Limb (tissue), 2 donors: ENCODE measurements around the gene COL6A5.
A peak's percentile ranks its signal among the peaks of the same experiment; 100 is the strongest.

Source experiments
- DNase-seq, 2 donors: peaks; one replicate each; pipeline ENCODE4 v3.0.0-alpha.2; 2016; ENCODE audit errors: extremely low spot score in 2 of 2

Gene COL6A5

DNA sequence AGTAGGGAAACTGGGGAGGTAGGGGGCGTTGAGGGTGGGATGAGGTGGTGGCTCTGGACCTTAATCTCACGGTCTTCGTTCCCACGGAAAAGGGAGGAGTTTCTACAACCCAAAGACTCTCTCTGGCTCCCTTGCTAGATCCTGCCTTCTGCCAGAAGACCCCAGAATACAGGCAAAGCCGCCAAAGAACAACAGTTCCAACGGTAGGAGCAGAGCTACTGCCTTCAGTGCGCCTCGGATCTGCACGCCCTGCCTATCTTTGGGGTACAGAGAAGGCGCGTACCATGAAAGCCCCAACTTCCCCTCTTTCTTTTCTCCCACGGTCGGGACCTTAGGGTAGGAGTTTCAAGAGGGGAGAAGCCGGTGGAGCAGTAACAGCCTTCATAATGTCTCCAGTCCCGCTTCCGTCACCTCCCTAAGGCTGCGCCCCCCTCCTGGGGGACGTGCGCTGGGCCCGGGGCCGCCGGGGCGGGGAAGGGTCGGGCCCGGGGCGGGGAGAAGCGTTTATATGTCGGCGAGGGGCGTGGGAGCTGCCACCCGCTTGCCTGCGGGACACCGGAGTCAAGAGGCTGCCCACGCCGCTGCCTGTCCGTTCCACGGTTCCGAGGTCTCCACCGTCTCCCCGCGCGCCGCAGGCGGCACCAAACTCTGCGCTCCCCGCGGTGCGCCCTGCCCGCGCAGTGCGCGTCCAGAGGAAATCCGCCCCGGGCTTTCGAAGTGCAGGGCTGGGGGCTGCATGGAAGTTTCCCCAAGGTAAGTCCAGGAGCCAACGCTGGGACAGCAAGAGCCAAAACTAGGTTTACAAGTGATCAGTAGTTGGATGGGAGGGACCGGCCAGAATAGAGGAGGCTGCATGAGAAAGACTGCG is 171.4 kb downstream of the COL6A5 start, which contains the start of gene COL6A6:
COL6A6 (plus strand) TSS at position 533 of the 868 bp plus-strand sequence. CDS start 43,188 bp downstream, outside the sequence.
- DNase-seq: peak in 1 of 2 donors; percentile 62

GRCh38 chr3:130517602-130518001 is 172.1 kb downstream of the COL6A5 start:
- DNase-seq: peak in 1 of 2 donors; percentile 39

DNA sequence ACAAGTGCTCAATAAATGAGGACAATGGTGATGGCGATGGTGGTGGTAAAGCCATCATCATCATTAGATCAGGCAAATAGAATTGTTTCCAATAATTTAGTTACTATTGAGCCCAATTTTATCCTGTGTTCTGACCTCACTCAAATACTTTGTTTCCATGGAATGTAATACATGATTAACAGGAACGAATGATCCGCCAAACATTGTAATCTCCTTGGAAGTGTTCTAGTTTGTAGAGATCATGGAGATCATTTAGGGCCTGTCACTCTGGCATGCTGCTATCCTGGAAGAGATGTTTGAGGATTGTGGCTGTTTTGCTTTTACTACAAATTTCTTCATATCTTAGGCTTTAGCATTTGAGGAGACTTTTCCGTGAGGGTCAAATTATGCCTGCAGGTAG is 174.3 kb downstream of the COL6A5 start:
- DNase-seq: no peak

GRCh38 chr3:130522399-130522798 is 176.9 kb downstream of the COL6A5 start:
- no peak for DNase-seq

DNA sequence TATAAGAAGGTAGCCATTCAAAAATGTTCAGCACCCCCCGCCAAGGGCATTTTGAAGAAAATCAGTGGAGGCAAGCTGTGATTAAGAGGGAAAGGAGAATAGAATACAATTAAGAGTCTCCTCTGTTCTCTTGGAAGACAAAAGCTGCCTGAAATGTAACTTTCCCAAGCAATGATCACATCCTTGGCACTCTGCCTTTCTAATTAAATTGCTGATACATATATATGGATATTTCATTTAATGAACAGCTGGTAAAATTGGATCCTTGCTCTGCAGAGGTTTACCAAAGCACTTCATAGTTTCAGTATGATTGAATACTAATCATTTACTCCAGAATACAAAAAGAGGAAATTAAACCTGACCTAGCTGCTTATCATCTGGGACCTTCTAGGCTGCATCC is 182.0 kb downstream of the COL6A5 start:
- DNase-seq: no peak

DNA sequence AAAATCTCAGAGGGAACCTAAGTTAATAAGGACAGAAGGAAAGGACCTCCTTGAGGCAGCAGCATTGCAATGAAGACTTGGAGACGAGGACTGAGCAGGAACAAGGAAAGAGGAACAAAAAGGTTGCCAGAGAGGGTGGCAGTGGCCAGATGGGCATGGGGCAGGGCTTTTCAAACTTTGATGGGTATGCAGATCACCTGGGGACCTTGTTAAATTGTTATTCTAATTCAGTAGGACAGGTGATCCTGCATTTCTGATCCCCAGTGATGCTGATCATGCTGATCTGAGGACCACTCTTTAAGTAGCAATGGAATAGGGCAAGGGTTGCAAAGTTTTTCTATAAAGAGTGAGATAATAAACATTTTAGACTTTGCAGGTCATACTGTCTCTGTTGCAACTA is 182.6 kb downstream of the COL6A5 start:
- no peak for DNase-seq

- no peak for DNase-seq
These were observed 184.2 kb downstream of the COL6A5 start for GRCh38 chr3:130529486-130530215.

DNA sequence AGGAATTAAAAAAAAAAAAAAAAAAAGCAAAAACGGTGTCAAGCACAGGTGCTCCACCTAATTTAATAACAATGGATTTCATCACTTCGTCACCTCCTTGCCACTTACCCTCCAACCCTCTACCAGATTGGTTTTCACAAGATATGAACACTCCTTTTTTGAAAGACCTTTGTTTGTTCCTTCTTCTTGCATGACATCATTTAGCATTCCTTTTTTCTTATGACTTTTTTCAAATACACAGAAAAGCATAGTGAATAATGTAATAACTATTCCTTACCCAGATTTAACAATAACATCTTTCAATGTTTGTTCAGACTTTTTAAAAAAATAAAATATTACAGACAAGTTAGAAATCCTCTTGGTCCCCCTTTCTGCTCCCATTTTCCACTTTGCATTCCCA is 187.8 kb downstream of the COL6A5 start:
- DNase-seq: no peak
